ENCODE measurements around the gene MECP2. TPM values are rescaled to one million over a fixed set of nuclear protein-coding genes. Genes with fewer than 3 reads are reported as not detected.

The MECP2 gene
- total RNA-seq, 4 donors from 2014 or later, result 36.8 to 71.2 (median 47.1) TPM

GRCh38 chrX:154115071-154115470, 17.6 kb upstream of the MECP2 start:
- TF ChIP-seq CTCF (IDR thresholded peaks at IDR 0.05; ENCODE audit: low read depth), result no peak

- no peak for TF ChIP-seq CTCF (IDR thresholded peaks at IDR 0.05; ENCODE audit: low read depth)
Measured at GRCh38 chrX:154114652-154115051, 17.1 kb upstream of the MECP2 start.

- TF ChIP-seq CTCF (IDR thresholded peaks at IDR 0.05; ENCODE audit: low read depth), result no peak
Measured at GRCh38 chrX:154113729-154114128, 16.2 kb upstream of the MECP2 start.

GRCh38 chrX:154098551-154098950, 1.0 kb upstream of the MECP2 start:
- no peak for TF ChIP-seq CTCF (IDR thresholded peaks at IDR 0.05; ENCODE audit: low read depth)

GRCh38 chrX:154097003-154097588, 421 bp downstream of the MECP2 start:
- no peak for TF ChIP-seq CTCF (IDR thresholded peaks at IDR 0.05; ENCODE audit: low read depth)

- no peak for TF ChIP-seq CTCF (IDR thresholded peaks at IDR 0.05; ENCODE audit: low read depth)
Measured at GRCh38 chrX:154096140-154097002, 1.1 kb downstream of the MECP2 start.

GRCh38 chrX:154094833-154095232, 2.7 kb downstream of the MECP2 start:
- TF ChIP-seq CTCF (IDR thresholded peaks at IDR 0.05; ENCODE audit: low read depth), result no peak
